Measurements from ENCODE around the gene CISD1. TPM values are rescaled to one million over a fixed set of nuclear protein-coding genes. Genes with fewer than 3 reads are reported as not detected.

CISD1 gene
- total RNA-seq, 1 experiment from 2014 or later = 46.6 TPM

GRCh38 chr10:58260334-58260733 lies 8.6 kb upstream of the CISD1 start:
- POLR2A ChIA-PET = no interaction called here
- H3K9me3 Mint-ChIP-seq = peaks cover 32% of the 10 kb centered on the region

GRCh38 chr10:58262766-58263165 lies 6.2 kb upstream of the CISD1 start:
- POLR2A ChIA-PET = no interaction called here
- TF ChIP-seq ESRRA (CRISPR knock-in tag; IDR thresholded peaks at IDR 0.05; ENCODE audit: borderline replicate concordance) = no peak
- no peak for TF ChIP-seq CDX4 (CRISPR knock-in tag; IDR thresholded peaks at IDR 0.05; ENCODE audit: borderline replicate concordance)
- TF ChIP-seq AFF4 (CRISPR knock-in tag; IDR thresholded peaks at IDR 0.05; ENCODE audit: borderline replicate concordance) = no peak
- TF ChIP-seq ZNF425 (CRISPR knock-in tag; conservative IDR thresholded peaks at IDR 0.05) = no peak
- no peak for TF ChIP-seq HMGA2 (CRISPR knock-in tag; IDR thresholded peaks at IDR 0.05)
- no peak for TF ChIP-seq MAX (CRISPR knock-in tag; IDR thresholded peaks at IDR 0.05)
- TF ChIP-seq ELF4 (CRISPR knock-in tag; IDR thresholded peaks at IDR 0.05; ENCODE audit: low read depth) = no peak
- TF ChIP-seq HMGXB4 (CRISPR knock-in tag; IDR thresholded peaks at IDR 0.05) = no peak
- TF ChIP-seq MLX (CRISPR knock-in tag; IDR thresholded peaks at IDR 0.05) = no peak
- TF ChIP-seq FOXJ3 (CRISPR knock-in tag; IDR thresholded peaks at IDR 0.05; ENCODE audit: borderline replicate concordance) = no peak
- no peak for TF ChIP-seq NFATC4 (CRISPR knock-in tag; IDR thresholded peaks at IDR 0.05)
- H3K36me3 Mint-ChIP-seq = peaks cover 16% of the 10 kb centered on the region
- H3K4me1 Mint-ChIP-seq = peaks cover 47% of the 10 kb centered on the region
- CTCF ChIA-PET = interaction anchor here (0.9 kb wide), 1 partner anchor 110 kb away, joined by 3 read pairs; no protein-coding TSS in a partner anchor
- no peak overlapping the region for H3K27ac Mint-ChIP-seq
- H3K27me3 Mint-ChIP-seq (ENCODE audit: low read depth) = no peaks in the 10 kb centered on the region
- DNase-seq (ENCODE audit: low spot score) (no peak), ATAC-seq (no peak)
- peaks cover 13% of the 10 kb centered on the region for H3K9me3 Mint-ChIP-seq
- H3K4me3 Mint-ChIP-seq = no peak overlapping the region

More at GRCh38 chr10:58260334-58260733, 8.6 kb upstream of the CISD1 start:
- H3K4me1 Mint-ChIP-seq = peaks cover 41% of the 10 kb centered on the region
- peaks cover 35% of the 10 kb centered on the region for H3K36me3 Mint-ChIP-seq
- no peak for TF ChIP-seq OVOL2 (CRISPR knock-in tag; IDR thresholded peaks at IDR 0.05; ENCODE audit: borderline replicate concordance)
- no peak for TF ChIP-seq RELA (CRISPR knock-in tag; IDR thresholded peaks at IDR 0.05; ENCODE audit: borderline replicate concordance)
- TF ChIP-seq ATF3 (CRISPR knock-in tag; conservative IDR thresholded peaks at IDR 0.05) = no peak
- TF ChIP-seq IRF2 (CRISPR knock-in tag; IDR thresholded peaks at IDR 0.05; ENCODE audit: borderline replicate concordance, low read depth) = no peak
- no peak for TF ChIP-seq FOXJ3 (CRISPR knock-in tag; IDR thresholded peaks at IDR 0.05; ENCODE audit: borderline replicate concordance)
- TF ChIP-seq FOXP4 (CRISPR knock-in tag; IDR thresholded peaks at IDR 0.05) = no peak
- ATAC-seq (no peak), DNase-seq (ENCODE audit: low spot score) (no peak)
- CTCF ChIA-PET = no interaction called here
- no peak overlapping the region for H3K4me3 Mint-ChIP-seq
- H3K27ac Mint-ChIP-seq = no peak overlapping the region; the same call in 1 of the 2 replicates
- H3K27me3 Mint-ChIP-seq (ENCODE audit: low read depth) = peaks cover 9% of the 10 kb centered on the region

Measured in WTC11 (cell line).